Keratinocyte (primary cell): ENCODE results near the gene UQCC2.

Source experiments
- EZH2 ChIP-seq: IDR thresholded peaks from one replicate; pipeline ENCODE4 v1.6.1; 2012; ENCODE audit warnings: inconsistent platforms, mild to moderate bottlenecking, low read length, moderate library complexity
- TF ChIP-seq, protein P1 (sequence below), 3 experiments: IDR thresholded peaks in 1 of 3; conservative IDR thresholded peaks in 1 of 3; optimal IDR thresholded peaks in 1 of 3; 2 replicates in 2 of 3; 3 replicates in 1 of 3; pipeline versions ENCODE3 to v1.5.1; 2011; ENCODE audit warnings: low read length in 3 of 3, mild to moderate bottlenecking in 3 of 3, moderate library complexity in 2 of 3, control low read depth in 1 of 3, inconsistent platforms in 1 of 3; ENCODE audit not compliant: insufficient read depth in 2 of 3; ENCODE audit errors: extremely low read depth in 1 of 3

DNA sequence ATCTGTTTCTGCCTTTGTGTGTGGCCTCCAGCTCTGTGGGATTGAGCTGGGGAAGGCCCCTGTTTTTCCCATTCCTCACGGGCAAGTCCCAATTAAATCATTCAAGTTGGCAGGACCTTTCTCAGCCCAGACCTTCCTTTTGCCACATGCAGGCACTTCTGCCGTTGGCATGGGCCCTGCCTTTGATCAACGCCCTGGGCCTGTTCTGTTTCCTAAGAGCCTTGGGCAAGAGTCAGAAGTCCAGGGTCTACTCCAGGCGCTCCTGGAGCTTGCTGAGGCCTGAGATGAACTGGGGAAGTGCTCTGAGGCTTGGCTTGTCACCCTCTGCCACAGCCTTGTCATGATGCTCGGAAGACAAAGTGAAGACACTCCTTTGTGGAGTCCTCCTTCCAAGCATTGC, 28.1 kb upstream of the UQCC2 start:
- TF ChIP-seq, protein P1, sequence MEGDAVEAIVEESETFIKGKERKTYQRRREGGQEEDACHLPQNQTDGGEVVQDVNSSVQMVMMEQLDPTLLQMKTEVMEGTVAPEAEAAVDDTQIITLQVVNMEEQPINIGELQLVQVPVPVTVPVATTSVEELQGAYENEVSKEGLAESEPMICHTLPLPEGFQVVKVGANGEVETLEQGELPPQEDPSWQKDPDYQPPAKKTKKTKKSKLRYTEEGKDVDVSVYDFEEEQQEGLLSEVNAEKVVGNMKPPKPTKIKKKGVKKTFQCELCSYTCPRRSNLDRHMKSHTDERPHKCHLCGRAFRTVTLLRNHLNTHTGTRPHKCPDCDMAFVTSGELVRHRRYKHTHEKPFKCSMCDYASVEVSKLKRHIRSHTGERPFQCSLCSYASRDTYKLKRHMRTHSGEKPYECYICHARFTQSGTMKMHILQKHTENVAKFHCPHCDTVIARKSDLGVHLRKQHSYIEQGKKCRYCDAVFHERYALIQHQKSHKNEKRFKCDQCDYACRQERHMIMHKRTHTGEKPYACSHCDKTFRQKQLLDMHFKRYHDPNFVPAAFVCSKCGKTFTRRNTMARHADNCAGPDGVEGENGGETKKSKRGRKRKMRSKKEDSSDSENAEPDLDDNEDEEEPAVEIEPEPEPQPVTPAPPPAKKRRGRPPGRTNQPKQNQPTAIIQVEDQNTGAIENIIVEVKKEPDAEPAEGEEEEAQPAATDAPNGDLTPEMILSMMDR (optimal IDR thresholded peaks at IDR 0.05 in 1 of 3, IDR thresholded peaks at IDR 0.05 in 1 of 3, conservative IDR thresholded peaks at IDR 0.05 in 1 of 3; ENCODE audit: extremely low read depth in 1 of 3, insufficient read depth in 2 of 3, low read length in 3 of 3), result no peak
- no peak for TF ChIP-seq EZH2
